ENCODE measurements around the gene SLC17A4. TPM values are rescaled to one million over a fixed set of nuclear protein-coding genes. Genes with fewer than 3 reads are reported as not detected.

The SLC17A4 gene
- total and polyA plus RNA-seq, 2 experiments from 2014 or later: not detected

Other genes with a start within 250 kb of the SLC17A4 start
- not detected in 2 replicates for gene SCGN, start 102.5 kb upstream of the SLC17A4 start, total RNA-seq (2014; rRNA removed; shearing (Covaris generic))
- not detected in 2 replicates for gene SCGN, start 102.5 kb upstream of the SLC17A4 start, polyA plus RNA-seq (2016; fragmentation: Nextera tagmentation; extraction: Ambion mirVana)
- gene SLC17A1, start 77.3 kb downstream of the SLC17A4 start, total RNA-seq (2014; rRNA removed; shearing (Covaris generic)): not detected in 2 replicates
- not detected in 2 replicates for gene SLC17A1, start 77.3 kb downstream of the SLC17A4 start, polyA plus RNA-seq (2016; fragmentation: Nextera tagmentation; extraction: Ambion mirVana)
- gene SLC17A3, start 119.5 kb downstream of the SLC17A4 start, total RNA-seq (2014; rRNA removed; shearing (Covaris generic)): 0.27 TPM in 1 of 2 replicates, not detected in the other
- gene SLC17A3, start 119.5 kb downstream of the SLC17A4 start, polyA plus RNA-seq (2016; fragmentation: Nextera tagmentation; extraction: Ambion mirVana): not detected in 2 replicates
- not detected in 2 replicates for gene SLC17A2, start 175.9 kb downstream of the SLC17A4 start, total RNA-seq (2014; rRNA removed; shearing (Covaris generic))
- not detected in 2 replicates for gene SLC17A2, start 175.9 kb downstream of the SLC17A4 start, polyA plus RNA-seq (2016; fragmentation: Nextera tagmentation; extraction: Ambion mirVana)
- 0.58 and 0.66 TPM in 2 replicates for gene TRIM38, start 208.1 kb downstream of the SLC17A4 start, total RNA-seq (2014; rRNA removed; shearing (Covaris generic))
- gene TRIM38, start 208.1 kb downstream of the SLC17A4 start, polyA plus RNA-seq (2016; fragmentation: Nextera tagmentation; extraction: Ambion mirVana): 0.57 and 0.82 TPM in 2 replicates

All from GM23338 (cell line).